Right kidney (tissue), 1 donor: ENCODE results near the gene MRNIP.
"Not testable (repeated sequence)": the region's sequence is repeated elsewhere in the genome, so short reads cannot be mapped to it uniquely, and the experiment has no call there.

Source experiments
- DNase-seq: peaks from one replicate; pipeline ENCODE4 v3.0.0-alpha.2; 2016

Gene MRNIP

DNA sequence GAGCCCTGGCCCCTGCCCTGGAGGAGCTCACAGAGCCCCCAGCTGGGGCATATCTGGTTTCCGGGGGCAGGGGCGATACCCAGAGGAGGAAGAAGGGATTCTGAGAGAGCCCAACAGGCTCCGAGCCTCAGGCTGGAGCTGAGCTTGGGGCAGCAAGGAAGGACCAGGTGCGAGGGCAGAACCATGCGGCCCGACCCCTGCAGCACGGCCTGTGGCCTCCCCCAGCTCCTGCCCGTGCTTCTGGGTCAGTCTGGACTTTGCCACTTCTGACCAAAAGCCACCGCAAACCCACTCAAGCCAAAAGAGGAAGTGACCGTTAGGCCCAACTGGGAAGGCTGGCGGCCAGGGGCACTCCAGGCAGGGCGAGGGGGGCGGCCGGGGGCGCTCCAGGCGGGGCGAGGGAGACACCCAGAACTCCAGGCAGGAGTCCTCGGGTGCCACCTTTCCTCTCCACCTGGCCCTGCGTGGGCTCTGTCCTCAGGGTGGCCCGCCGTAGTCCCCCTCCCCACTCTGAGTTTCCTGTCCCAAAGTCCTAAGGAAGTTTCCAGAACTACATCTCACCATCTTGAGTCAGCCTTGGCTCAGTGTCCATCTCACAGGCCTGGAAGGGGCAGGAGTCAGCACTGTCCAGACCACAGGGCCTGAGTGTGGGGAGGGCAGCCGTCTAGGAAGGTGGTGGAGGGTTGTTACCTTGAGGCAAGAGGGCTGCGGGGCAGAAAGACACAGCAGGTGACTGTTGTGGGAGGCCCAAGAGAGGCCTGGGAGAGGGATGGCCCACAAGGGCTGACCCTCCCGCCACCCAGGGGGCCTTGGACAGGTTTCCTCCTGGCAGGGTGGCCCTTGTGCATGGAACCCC lies 65.8 kb downstream of the MRNIP start:
- DNase-seq, result no peak

DNA sequence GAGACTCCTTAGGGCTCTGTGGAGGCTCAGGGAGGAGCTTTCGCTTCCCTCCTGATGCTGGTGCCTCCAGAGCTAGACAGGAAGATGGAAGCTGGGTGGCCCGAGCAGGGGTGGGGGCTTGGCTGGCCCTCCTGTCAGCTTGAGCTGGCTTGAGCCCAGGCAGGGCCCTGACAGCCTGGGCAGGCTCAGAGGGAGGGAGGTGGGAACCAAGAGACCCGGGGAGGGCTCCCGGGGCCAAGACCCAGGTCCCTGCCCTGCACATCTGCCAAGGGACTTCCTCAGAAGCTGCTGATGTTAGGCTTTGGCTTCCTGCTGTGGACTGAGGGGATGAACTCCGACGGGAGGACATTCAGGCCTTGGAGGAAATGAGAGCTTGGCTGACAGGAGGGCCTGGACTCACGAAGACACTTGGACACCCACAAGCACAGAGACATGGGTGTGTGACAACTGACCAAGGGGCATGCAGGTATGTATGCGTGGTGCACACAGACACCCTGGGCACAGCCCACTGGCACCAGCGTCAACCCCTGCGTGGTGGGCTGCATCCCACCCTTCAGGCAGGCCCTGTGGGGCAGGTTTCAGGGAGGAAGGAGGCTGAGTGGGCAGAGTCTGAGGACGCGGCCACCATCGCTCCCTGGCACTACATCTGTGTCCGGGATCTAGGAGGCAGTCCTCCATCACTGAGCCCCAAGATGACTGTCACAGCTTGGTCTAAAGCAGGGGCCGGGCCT lies 66.6 kb downstream of the MRNIP start:
- DNase-seq, result no peak

- not testable (repeated sequence) for DNase-seq
Measured at GRCh38 chr5:179789278-179789677, 69.3 kb downstream of the MRNIP start.

DNA sequence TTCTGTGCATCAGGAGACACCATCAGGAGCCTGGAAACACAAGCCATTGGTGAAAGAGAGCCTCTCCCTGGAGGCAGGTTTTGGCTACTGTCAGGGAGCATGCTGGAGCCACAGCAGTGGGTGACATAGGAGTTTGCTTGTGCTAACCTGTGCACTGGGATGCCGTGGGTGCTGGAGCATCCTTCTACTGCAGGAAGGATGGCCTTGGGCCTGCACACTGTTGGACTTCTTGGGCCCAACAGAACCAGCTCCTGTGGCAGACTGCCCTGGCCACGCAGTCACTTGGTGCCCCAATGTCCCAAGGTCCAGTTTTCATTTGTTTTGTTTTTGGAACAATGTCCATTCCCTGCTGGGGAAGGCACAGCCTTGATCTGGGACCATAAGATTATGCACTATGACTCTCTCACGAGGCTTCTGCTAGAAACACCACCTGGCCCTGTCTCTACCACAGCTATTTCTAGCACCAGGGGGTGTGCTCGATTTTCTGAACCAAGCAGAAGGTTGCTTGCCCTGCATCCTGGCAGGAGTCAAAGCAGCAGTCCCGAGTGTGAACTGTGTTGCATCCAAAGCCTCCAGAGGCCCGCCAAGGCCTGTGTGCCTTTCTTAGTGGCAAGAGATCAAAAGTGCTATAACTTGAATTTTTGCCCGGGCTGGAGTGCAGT lies 70.3 kb downstream of the MRNIP start:
- no peak for DNase-seq
